SHP77 (cell line): Measurements from ENCODE around the gene DAO.
A peak's percentile ranks its signal among the peaks of the same experiment; 100 is the strongest.

Experiments used
- DNase-seq, 2 experiments: peaks; one replicate each; lab custom pipeline; 2025; lab: John Stamatoyannopoulos, UW

The DAO gene

GRCh38 chr12:108875682-108876361 is 4.1 kb upstream of the DAO start:
- no peak for DNase-seq

- DNase-seq, result no peak
Observed at GRCh38 chr12:108876550-108876949, 3.3 kb upstream of the DAO start.

GRCh38 chr12:108881953-108882352 is 2.1 kb downstream of the DAO start:
- no peak for DNase-seq

GRCh38 chr12:108884116-108885012 is 4.5 kb downstream of the DAO start:
- peak; percentile 23 to 48 for DNase-seq

GRCh38 chr12:108886873-108887629 is 7.2 kb downstream of the DAO start:
- no peak for DNase-seq

- no peak for DNase-seq
Observed at GRCh38 chr12:108888031-108888430, 8.1 kb downstream of the DAO start.

GRCh38 chr12:108890208-108890607 is 10.3 kb downstream of the DAO start:
- DNase-seq, result no peak

- no peak for DNase-seq
Observed at GRCh38 chr12:108895220-108895802, 15.4 kb downstream of the DAO start.

GRCh38 chr12:108896336-108896735 is 16.4 kb downstream of the DAO start:
- DNase-seq, result no peak

GRCh38 chr12:108896817-108897216 is 16.9 kb downstream of the DAO start:
- DNase-seq, result no peak

- DNase-seq, result no peak
Observed at GRCh38 chr12:108899145-108899544, 19.3 kb downstream of the DAO start.

GRCh38 chr12:108905725-108906124 is 25.8 kb downstream of the DAO start:
- no peak for DNase-seq

- DNase-seq, result no peak
Observed at GRCh38 chr12:108906971-108907370, 27.1 kb downstream of the DAO start.

GRCh38 chr12:108907839-108908351 is 28.0 kb downstream of the DAO start:
- DNase-seq, result no peak

- no peak for DNase-seq
Observed at GRCh38 chr12:108910336-108910735, 30.4 kb downstream of the DAO start.

- no peak for DNase-seq
Observed at GRCh38 chr12:108911915-108912314, 32.0 kb downstream of the DAO start.

GRCh38 chr12:108912361-108912760 is 32.5 kb downstream of the DAO start:
- DNase-seq, result no peak

- DNase-seq, result no peak
Observed at GRCh38 chr12:108914121-108914531, 34.2 kb downstream of the DAO start.

GRCh38 chr12:108915632-108916133 is 35.8 kb downstream of the DAO start:
- no peak for DNase-seq

GRCh38 chr12:108916336-108916735 is 36.4 kb downstream of the DAO start:
- no peak for DNase-seq

GRCh38 chr12:108918206-108918605 is 38.3 kb downstream of the DAO start:
- DNase-seq, result no peak
